GM18868 (cell line): ENCODE data around the gene KDELR1.
"Not testable (repeated sequence)": the region's sequence is repeated elsewhere in the genome, so short reads cannot be mapped to it uniquely, and the experiment has no call there.

Experiments
- ATAC-seq: cut with Tn5 transposase; IDR thresholded peaks from one replicate; pipeline ENCODE4 v1.9.1; 2021; ENCODE audit warnings: mild to moderate bottlenecking, moderate library complexity; ENCODE audit not compliant: unreplicated experiment

The KDELR1 gene

DNA sequence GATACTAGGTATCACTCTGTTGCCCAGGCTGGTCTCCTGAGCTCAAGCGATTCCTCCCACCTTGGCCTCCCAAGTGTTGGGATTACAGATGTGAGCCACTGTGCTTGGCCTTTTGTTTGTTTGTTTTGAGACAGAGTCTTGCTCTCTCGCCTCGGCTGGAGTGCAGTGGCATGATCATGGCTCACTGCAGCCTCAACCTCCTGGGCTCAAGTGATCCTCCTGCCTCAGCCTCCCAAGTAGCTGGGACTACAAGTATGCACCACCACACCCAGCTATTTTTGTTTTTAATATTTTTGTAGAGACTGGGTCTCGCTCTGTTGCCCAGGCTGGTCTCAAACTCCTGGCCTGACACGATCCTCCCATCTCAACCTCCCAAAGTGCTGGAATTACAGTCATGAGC, 19.6 kb downstream of the KDELR1 start:
- not testable (repeated sequence) for ATAC-seq

DNA sequence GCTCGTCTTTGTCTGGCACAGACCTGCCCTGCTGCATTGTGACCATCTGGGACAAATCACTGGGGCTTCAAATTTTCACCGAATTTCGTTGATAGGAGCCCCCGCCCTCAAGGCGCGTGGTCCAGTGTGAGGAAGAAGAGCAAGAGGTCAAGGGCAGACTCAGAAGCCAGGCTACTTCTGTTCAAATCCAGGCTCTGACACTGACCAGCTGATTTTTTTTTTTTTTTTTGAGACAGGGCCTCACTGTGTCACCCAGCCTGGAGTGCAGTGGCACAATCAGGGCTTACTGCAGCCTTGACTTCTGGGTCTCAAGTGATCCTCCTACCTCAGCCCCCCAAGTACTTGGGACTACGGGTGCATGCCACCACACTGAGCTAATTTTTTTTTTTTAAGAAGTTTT, 20.0 kb downstream of the KDELR1 start:
- no peak for ATAC-seq

DNA sequence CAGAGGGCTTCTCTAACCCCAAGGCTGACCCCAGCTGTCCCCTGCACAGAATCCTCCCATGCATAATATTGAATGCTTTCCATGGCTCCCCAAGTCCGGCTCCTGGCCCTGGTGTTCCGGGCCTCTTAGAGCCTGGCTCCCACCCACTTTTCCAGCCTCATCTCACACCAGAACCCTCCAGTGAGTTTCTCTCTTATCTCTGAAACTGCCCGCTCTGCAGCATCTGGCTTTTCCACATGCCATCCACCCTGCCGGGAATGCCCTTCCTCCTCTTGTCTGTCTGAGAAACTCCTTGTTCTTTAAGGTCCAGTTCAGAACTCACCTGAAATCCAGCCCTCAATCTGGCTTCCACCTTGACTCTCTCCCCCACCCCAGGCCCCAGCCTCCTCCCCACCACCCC, 20.4 kb downstream of the KDELR1 start:
- ATAC-seq: no peak

DNA sequence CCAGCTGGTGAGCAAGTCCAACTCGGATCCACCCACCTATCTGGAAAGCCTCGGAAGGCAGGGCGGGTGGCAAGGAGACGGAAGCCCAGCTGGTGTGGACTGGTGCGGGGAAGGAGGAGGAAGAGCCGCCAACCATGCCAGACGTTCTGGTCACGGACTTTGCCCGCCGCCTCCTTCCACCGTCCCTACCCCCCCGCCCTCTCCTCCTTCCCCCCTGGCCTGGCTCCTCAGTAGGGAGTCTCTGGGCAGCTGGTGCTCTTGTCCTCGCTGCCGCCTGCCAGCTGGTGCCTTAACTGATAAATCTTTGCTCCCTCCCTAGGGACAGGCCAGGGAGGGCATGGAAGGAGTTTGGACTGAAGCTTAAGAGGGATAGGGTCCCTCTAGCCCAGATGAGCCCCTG, 22.4 kb downstream of the KDELR1 start:
- no peak for ATAC-seq

DNA sequence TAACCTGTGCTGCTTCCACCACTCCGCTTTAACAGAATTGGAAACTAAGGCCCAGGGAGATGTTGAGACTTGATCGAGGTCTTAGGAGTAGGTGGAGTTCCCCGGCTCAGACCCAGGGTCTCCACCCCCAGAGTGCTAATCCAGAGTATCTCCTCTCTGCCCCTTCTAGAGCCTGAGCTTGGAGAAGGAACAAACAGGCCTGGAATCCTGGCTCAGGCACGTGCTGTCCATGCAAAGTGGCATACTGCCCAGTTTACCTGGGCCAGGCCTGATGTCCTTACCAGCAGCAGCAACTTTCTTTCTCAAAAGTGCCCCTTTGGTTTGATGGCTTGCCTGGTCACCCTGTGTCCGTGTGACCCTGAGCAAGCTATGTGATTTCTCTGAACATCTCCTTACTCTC, 23.5 kb downstream of the KDELR1 start:
- ATAC-seq: no peak

DNA sequence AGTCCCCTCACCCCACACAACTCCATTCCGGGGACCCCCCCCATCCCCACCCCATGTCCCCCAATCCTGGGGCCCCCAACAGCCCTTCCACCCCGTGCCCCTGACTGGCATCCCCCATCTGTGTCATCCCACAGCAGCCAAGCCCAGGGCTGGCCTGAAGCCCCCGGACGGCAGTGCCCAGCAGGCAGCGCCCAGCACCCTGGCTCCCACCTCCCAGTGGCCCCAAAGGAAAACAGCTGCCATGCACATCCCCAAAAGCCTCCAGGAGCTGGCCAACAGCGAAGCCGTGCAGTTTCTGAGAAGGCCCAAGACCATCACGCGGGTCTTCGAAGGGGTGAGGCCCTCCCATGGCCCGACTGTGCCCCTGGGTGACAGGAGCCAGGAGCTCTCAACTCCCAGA, 25.7 kb downstream of the KDELR1 start:
- ATAC-seq: no peak

DNA sequence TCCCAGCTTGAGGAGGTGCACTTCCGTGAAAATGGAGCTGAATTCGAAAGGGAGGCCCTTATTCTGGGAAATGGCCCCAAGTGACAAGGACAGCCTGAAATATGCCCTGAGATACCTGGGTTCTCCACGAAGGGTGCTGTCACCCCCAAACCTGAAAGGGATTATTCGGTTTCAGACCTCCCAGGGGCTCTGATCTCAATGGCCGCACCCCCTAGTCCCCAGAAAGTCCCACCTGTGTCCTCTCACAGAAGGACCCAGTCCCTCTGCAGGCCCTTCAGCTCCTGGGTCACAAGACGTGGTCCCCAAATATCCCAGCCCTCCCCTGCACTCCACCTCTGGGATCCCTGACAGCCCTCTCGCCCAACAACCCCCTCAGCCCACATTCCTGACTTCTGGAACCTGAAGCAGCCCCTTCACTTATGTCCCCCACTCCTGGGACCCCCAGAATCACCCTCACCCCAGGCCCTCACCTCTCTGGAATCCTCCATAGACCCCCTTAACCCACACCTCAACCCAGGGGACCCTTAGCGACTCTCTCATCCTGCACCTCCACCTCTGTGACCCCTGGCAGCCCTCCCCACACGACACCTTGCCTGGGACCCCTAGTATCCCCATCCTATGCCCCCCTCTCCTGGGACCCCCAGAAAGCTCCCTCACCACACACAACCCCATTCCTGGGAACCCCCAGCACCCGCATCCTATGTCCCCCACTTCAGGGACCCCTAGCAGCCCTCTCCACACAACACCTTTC, 26.6 kb downstream of the KDELR1 start:
- no peak for ATAC-seq

DNA sequence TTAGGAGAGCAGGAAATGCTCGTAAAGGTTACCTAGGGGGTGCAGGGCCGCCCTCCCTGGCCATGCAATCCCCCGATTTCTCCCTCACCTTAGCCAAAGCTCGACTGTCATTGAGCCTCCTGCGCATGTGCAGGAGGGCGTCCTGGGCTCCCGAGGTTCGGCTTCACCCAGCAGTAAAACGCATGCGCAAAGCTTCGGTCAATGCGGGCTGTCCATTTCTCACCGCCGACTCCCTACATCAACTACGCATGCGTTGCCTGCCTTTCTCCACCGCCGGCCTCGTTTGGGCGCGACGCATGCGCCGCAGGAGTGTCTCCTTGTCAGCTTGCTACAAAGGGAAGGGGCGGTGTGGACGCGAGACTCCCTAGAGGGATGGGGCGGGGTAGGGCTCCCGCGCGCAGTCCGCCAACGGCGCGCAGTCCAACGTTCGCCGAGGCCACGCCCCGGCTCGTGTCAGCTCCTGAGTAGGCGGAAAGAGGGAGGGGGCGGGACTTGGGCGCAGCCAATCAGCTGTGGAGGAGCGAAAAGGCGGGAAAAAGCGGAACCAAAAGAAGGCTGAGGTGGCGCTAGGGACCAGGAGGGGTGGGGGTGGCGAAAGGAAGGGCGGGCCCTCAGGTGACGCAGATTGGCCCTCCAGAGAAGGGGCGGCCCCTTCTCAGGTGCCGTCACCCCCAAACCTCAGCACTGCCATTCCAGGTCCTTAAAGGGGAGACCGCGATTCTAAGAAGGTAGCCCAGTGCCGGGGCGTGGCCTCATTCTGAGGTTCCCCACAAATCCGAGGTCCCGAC, 27.3 kb downstream of the KDELR1 start, which contains the start of the genes SYNGR4 and TMEM143:
Gene SYNGR4, plus strand, starts transcription at position 558 of the 788 bp plus-strand sequence. CDS start 1,476 bp downstream, outside the sequence.
Gene TMEM143, minus strand, starts transcription at position 131 of the 788 bp plus-strand sequence. Its CDS starts 20 bp downstream, at position 111.
- ATAC-seq: peak; percentile 84

DNA sequence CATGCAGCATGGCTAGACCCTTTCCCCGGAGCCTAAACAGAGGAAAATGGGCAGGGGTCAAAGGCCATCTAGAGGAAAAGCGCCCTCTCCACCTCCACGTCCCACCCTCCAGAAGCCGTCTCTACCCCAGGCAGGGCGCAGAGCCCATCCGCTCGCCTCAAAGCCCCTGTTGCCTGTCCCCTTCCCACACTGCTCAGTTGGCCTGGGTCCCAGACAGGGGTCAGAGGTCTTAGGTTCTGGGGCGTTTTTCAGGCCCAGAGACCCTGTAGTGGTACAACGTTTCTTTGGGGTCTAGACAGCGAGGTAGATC, 27.9 kb downstream of the KDELR1 start:
- ATAC-seq: peak; percentile 7

DNA sequence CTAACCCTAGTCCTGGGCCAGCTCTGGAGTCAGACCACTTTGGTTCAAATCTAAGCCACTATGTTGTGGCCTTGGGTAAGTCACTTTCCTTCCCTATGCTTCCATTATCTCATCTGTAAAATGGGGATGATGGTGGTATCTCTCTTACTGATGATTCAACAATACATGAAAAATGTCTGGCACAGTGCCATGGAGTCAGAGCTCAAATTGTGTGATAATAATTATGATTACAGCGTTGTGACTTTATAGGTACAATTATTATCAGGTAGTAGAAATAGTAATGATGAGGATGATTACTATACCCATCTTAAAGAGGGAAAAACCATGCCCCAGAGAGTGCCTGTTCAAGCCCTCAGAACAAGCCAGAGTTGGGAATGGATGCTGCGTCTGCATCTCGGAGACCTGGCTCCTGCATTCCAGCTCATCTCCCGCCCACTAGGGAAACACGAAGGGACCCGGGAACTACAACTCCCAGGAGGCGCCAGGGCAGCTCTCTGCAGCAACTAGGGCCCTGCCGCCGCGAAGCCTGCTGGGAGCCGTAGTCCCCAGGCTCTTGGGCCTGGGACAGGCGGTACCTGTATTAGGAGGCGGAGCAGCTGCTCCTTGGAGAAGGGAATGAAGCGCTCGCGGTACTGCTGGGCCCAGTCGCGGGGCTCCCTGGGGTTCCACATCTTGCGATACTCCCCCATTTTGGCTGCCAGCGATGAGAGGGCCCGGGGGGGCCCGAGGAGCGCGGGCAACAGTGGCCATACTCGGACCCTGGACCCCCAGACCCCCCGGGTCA, 28.4 kb downstream of the KDELR1 start:
- ATAC-seq: peak; percentile 52

DNA sequence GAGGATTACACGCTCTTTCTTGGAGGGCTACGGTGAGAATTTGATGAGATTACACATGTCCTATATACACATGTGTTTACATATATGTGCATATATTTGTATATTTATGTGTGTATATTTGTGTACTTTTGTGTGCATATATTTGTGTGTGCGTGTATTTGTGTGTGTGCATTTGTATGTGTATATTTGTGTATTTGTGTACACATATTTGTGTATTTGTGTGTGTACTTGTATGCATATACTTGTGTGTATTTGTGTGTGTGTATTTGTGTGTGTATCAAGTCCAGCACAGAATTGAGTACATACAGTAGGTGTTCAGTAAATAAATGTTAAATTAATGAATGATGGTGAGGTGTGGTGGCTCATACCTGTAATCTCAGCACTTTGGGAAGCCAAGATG, 29.4 kb downstream of the KDELR1 start:
- no peak for ATAC-seq

DNA sequence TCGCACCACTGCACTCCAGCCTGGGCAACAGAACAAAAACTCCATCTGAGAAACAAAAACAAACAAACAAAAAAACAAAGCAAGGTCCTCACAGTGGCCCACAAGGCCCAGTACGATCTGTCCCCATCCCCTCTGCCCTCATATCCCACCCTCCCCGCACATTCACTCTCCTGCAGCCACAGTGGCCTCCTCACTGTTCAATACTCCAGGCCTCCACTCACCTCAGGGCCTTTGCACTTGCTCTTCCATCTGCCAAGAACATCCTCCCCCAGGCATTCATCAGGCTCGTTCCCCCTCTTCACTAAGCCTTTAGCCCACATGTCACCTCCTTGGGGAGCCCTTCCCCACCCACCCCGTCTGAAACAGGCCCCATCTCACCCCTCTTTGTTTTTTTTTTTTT, 32.2 kb downstream of the KDELR1 start:
- ATAC-seq: no peak

DNA sequence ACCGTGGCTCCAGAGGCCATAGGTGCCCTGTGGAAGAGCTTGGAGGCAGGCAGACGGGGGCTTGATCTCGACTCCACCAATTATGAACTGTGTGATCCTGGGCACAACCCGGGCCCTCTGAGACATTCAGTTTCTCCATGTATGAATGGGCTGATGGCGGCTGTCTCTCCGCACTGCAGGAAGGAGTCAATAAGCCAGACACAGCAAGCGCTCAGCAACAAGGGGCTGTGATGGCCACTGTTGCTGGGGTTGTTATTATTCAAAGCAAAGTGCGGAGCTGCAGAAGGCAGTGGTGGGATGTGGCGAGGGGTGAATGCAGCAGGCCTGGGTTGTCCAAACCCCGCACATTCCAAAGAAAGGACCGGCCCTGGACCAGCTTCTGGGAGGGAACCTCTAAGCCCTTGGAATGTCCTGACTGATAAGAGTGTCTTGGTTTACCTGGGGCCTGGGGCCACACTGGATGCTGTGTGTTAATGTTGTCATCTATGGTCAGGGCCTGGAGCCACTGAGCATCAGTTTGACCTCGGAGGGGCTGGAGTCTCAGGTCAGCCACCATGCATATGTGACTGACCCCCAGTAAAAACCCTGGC, 35.9 kb downstream of the KDELR1 start:
- no peak for ATAC-seq

DNA sequence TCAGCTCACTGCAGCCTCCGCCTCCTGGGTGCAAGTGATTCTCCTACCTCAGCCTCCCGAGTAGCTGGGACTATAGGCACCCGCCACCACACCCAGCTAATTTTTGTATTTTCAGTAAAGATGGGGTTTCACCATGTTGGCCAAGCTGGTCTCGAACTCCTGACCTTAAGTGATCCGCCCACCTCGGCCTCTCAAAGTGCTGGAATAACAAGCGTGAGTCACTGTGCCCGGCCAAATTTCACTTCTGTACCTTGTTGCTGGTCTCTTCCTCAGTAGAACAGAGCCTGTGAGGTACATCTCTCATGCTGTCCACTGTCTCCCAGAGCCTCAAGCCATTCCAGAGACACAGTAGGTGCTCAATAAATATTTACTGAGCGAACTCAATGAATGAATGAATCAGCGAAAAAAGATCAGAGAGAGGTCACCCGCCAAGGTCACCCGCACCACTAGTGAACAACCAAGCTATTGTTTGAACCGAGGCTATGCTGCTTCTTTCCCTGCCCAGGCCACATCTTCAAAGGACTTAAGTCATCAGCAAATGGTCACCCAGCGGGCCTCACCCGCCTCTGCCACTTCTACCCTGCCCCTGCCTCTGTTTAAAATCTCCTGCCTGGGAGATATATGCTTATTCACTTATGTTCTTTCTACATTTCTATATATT, 36.9 kb downstream of the KDELR1 start:
- ATAC-seq: no peak

DNA sequence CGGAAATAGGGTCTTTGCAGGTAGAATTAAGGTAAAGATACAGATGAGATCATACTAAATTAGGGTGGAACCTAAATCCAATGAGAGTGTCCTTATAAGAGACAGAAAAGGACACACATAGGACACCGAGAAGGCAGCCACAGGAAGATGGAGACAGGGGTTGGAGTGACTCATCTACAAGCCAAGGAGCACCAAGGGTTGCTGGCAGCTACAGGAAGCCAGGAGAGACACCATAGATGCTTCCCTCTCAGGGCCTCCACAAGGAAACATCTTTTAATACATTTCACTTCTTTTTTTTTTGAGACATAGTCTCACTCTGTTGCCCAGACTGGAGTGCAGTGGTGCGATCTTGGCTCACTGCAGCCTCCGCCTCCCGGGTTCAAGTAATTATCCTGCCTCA, 37.7 kb downstream of the KDELR1 start:
- no peak for ATAC-seq

DNA sequence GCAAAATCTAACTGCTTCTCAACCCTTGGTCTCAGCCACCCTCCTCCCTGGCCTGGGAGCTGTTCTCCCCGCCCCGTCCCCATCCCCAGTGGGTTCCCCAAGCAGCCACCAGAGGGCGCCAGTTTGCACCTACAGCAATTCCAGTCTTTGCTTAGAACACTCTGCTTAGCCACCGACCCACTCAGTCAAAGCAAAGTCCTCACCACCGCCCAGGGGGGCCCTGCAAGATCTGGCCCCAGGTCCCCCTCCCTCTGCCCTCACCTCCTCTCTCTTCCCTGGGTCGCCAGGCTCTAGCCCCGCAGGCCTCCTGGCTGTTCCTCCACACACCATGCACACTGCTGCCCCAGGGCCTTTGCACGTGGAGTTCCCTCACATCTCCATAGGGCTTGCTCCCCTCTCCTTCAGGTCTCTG, 40.0 kb downstream of the KDELR1 start:
- no peak for ATAC-seq

DNA sequence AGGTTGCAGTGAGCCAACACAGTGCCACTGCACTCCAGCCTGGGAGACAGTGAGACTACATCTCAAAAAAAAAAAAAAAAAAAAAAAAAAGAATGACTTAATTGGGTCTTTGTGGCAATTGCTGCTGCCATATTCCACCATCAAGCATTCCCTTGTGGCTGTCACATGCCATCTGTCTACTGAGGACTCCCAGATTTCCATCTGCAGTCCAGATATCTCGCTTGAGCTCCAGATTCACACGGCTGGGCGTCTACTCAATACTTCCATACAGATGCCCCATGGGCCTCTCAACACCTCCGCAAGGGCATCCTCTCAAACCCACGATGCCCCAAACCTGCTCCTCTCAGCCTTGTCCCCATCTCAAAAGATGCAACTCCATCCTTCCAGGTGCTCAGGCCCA, 40.5 kb downstream of the KDELR1 start:
- no peak for ATAC-seq

DNA sequence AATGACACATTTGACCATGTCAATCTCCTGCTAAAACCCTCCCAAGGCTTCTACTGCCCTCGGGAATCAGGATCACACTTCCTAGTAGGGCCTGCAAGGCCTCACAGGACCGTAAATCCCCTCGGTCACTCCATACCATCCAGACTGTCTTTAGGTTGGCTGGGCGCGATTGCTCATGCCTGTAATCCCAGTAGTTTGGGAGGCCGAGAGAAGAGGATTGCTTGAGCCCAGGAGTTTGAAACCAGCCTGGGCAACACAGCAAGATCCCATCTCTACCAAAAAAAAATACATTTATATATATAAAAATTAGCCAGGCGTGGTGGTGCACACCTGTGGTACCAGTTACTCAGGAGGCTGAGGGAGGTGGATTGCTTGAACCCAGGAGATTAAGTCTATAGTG, 42.6 kb downstream of the KDELR1 start:
- no peak for ATAC-seq

DNA sequence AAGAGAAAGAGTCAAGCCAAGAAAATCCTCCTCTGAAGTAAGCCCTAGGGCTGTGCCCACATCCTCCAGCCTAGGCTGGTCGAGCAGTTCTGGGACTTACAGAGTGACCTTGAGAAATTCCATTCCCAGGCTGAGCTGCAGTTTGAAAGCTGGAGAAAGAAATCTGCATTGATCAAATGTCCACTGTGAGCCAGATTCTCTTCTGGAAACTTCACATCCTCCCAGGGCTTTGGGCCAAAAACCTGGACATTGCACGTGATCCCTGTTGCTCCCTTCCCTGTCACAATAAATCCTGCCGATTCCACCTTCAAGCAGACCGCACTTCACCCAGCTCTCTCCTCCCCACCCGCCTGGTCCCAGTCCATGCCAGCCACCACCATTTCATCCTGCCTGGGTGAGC, 43.3 kb downstream of the KDELR1 start:
- ATAC-seq: no peak

DNA sequence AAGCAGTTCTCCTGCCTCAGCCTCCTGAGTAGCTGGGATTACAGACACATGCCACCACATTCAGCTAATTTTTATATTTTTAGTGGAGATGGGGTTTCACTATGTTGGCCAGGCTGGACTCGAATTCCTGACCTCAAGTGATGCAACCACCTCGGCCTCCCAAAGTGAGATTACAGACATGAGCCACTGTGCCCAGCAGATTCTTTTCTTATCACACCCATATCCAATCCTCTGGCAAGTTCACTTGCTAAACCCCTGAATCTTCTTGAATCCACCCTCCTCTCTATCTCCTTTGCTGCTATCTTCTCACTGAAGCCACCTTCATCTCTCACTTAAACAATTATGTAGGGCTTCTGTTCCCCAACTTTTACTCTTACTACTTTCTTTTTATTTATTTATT, 45.2 kb downstream of the KDELR1 start:
- no peak for ATAC-seq

DNA sequence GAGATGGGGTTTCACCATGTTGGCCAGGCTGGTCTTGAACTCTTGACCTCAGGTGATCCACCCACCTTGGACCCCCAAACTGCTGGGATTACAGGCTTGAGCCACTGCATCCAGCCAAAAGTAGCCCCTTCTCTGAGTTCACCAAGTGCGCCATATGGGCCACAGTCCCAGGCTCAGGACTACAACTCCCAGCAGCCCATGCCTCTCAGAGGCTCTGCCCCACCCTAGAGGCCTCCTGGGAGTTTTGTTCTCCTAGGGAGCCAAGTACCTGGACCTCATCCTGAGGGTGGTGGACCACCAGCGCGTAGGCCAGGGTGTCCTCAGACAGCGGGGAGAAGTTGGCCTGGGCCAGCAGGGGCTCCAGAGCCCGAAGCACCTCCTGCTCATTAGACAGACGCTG, 46.5 kb downstream of the KDELR1 start:
- no peak for ATAC-seq
